ENCODE data around the gene LBP. TPM values are rescaled to one million over a fixed set of nuclear protein-coding genes. Genes with fewer than 3 reads are reported as not detected.
A peak's percentile ranks its signal among the peaks of the same experiment; 100 is the strongest.

LBP gene
- total RNA-seq, 2 donors from 2014 or later: 0.18 TPM; not detected in 1

GRCh38 chr20:38299963-38300362 is 46.3 kb upstream of the LBP start:
- no peaks in the 10 kb centered on the region for H3K9me3 Mint-ChIP-seq
- WGBS, 2 experiments (ENCODE audit: insufficient coverage in 1 of 2, insufficient read length in 1 of 2): 89 to 93% methylated on average over 5 to 6 of the region's 6 CpGs
- H3K27ac Mint-ChIP-seq: no peak overlapping the region

GRCh38 chr20:38300438-38300837 is 45.8 kb upstream of the LBP start:
- Mint-ChIP-seq H3K9me3 (no peaks in the 10 kb centered on the region), H3K36me3 (ENCODE audit: low read depth) (no peaks in the 10 kb centered on the region), H3K4me1 (no peaks in the 10 kb centered on the region), H3K27ac (no peak overlapping the region), H3K4me3 (no peak overlapping the region), H3K27me3 (ENCODE audit: insufficient read depth) (no peaks in the 10 kb centered on the region)
- no peak for DNase-seq
- TF ChIP-seq CTCF (conservative IDR thresholded peaks at IDR 0.05): no peak
- Histone ChIP-seq H3K4me3 (ENCODE audit: low read length) (no peak overlapping the region), H3K27me3 (ENCODE audit: control insufficient read depth, insufficient read depth, low read length, poor library complexity, severe bottlenecking) (no peaks in the 10 kb centered on the region), H3K27ac (ENCODE audit: low read depth, low read length) (no peak overlapping the region), H3K36me3 (ENCODE audit: control insufficient read depth, insufficient read depth, low read length) (no peaks in the 10 kb centered on the region), H3K4me1 (ENCODE audit: control insufficient read depth, insufficient read depth, low read length) (no peaks in the 10 kb centered on the region), H3K9ac (ENCODE audit: extremely low read depth, low read length, poor library complexity, severe bottlenecking) (no peak overlapping the region), H3K9me3 (ENCODE audit: control insufficient read depth, low read length) (no peaks in the 10 kb centered on the region)
- WGBS, 2 experiments (ENCODE audit: insufficient coverage in 1 of 2, insufficient read length in 1 of 2): 90 to 92% methylated on average over 2 to 4 of the region's 4 CpGs

More at GRCh38 chr20:38299963-38300362, 46.3 kb upstream of the LBP start:
- Histone ChIP-seq H3K4me3 (ENCODE audit: low read length) (no peak overlapping the region), H3K9ac (ENCODE audit: extremely low read depth, low read length, poor library complexity, severe bottlenecking) (no peak overlapping the region), H3K27ac (ENCODE audit: low read depth, low read length) (peak overlapping the region; percentile 34), H3K27me3 (ENCODE audit: control insufficient read depth, insufficient read depth, low read length, poor library complexity, severe bottlenecking) (no peaks in the 10 kb centered on the region), H3K4me1 (ENCODE audit: control insufficient read depth, insufficient read depth, low read length) (no peaks in the 10 kb centered on the region), H3K36me3 (ENCODE audit: control insufficient read depth, insufficient read depth, low read length) (no peaks in the 10 kb centered on the region), H3K9me3 (ENCODE audit: control insufficient read depth, low read length) (no peaks in the 10 kb centered on the region)
- H3K27me3 Mint-ChIP-seq (ENCODE audit: insufficient read depth): no peaks in the 10 kb centered on the region
- no peaks in the 10 kb centered on the region for H3K4me1 Mint-ChIP-seq
- H3K36me3 Mint-ChIP-seq (ENCODE audit: low read depth): no peaks in the 10 kb centered on the region
- no peak overlapping the region for H3K4me3 Mint-ChIP-seq
- TF ChIP-seq CTCF (conservative IDR thresholded peaks at IDR 0.05): no peak
- peak; percentile 74 for DNase-seq

- no peaks in the 10 kb centered on the region for H3K4me1 ChIP-seq (ENCODE audit: control insufficient read depth, insufficient read depth, low read length)
- WGBS, 2 experiments (ENCODE audit: insufficient coverage in 1 of 2, insufficient read length in 1 of 2): 82 to 100% methylated on average over 2 to 3 of the region's 3 CpGs
Observed at GRCh38 chr20:38301309-38301708, 45.0 kb upstream of the LBP start.

More at GRCh38 chr20:38301309-38301708, 45.0 kb upstream of the LBP start:
- H3K36me3 ChIP-seq (ENCODE audit: control insufficient read depth, insufficient read depth, low read length): no peaks in the 10 kb centered on the region
- no peaks in the 10 kb centered on the region for H3K27me3 Mint-ChIP-seq (ENCODE audit: insufficient read depth)
- H3K4me3 ChIP-seq (ENCODE audit: low read length): no peak overlapping the region
- no peak overlapping the region for H3K27ac ChIP-seq (ENCODE audit: low read depth, low read length)
- H3K9ac ChIP-seq (ENCODE audit: extremely low read depth, low read length, poor library complexity, severe bottlenecking): no peak overlapping the region
- no peak overlapping the region for H3K4me3 Mint-ChIP-seq
- no peaks in the 10 kb centered on the region for H3K4me1 Mint-ChIP-seq
- DNase-seq: no peak
- no peak for TF ChIP-seq CTCF (conservative IDR thresholded peaks at IDR 0.05)
- no peak overlapping the region for H3K27ac Mint-ChIP-seq
- H3K27me3 ChIP-seq (ENCODE audit: control insufficient read depth, insufficient read depth, low read length, poor library complexity, severe bottlenecking): no peaks in the 10 kb centered on the region
- H3K9me3 Mint-ChIP-seq: no peaks in the 10 kb centered on the region
- H3K9me3 ChIP-seq (ENCODE audit: control insufficient read depth, low read length): no peaks in the 10 kb centered on the region
- H3K36me3 Mint-ChIP-seq (ENCODE audit: low read depth): no peaks in the 10 kb centered on the region

Data from endodermal cell (in vitro differentiated cells).